IMR-90 (cell line): ENCODE measurements around the gene PIH1D1. TPM values are rescaled to one million over a fixed set of nuclear protein-coding genes. Genes with fewer than 3 reads are reported as not detected.

Experiments
- ATAC-seq: fragments of 200-7000 bp; cut with Tn5 transposase; 2 replicates; pipeline ENCODE4 v1.9.1; 2020; ENCODE audit warnings: low read depth, mild to moderate bottlenecking, moderate library complexity
- BruUV-seq: library from RNA; stranded (reverse); fragments of 400-500 nt; replicated peaks from 2 replicates; lab custom pipeline; 2021; lab: Mats Ljungman, UMichigan
- CTCF ChIA-PET: fragments of 300-600 bp; formaldehyde crosslinking; extraction: SDS; loops from one replicate; lab custom pipeline; 2021; ENCODE audit warnings: antibody characterized with exemption; lab: Yijun Ruan, JAX
- POLR2A ChIA-PET: fragments of 300-600 bp; sonication (Branson Sonifier 250); formaldehyde crosslinking; loops from one replicate; lab custom pipeline; 2022; ENCODE audit warnings: antibody characterized with exemption; ENCODE audit not compliant: unreplicated experiment; lab: Charles Lee
- DNase-seq: peaks from one replicate; pipeline ENCODE4 v3.0.0; 2013
- H2AFZ ChIP-seq: replicated peaks from 2 replicates; pipeline ENCODE3; 2013; ENCODE audit warnings: low read length, mild to moderate bottlenecking; ENCODE audit not compliant: poor library complexity
- H2AK5ac ChIP-seq: 2 replicates; pipeline ENCODE4 v1.6.1; 2013; ENCODE audit warnings: low read depth, low read length, inconsistent platforms
- H2AK9ac ChIP-seq: replicated peaks from 2 replicates; pipeline ENCODE3; 2013; ENCODE audit warnings: mild to moderate bottlenecking, low read depth, low read length, moderate library complexity; ENCODE audit not compliant: poor library complexity
- H2BK120ac ChIP-seq: 2 replicates; pipeline ENCODE4 v1.6.1; 2013; ENCODE audit warnings: low read depth, low read length, inconsistent platforms
- H2BK15ac ChIP-seq: 3 replicates; pipeline ENCODE4 v1.6.1; 2013; ENCODE audit warnings: low read depth, low read length, inconsistent platforms
- H2BK20ac ChIP-seq: 2 replicates; pipeline ENCODE4 v1.6.1; 2013; ENCODE audit warnings: low read depth, mild to moderate bottlenecking, inconsistent platforms, low read length, moderate library complexity
- H2BK5ac ChIP-seq: 2 replicates; pipeline ENCODE4 v1.6.1; 2013; ENCODE audit warnings: mild to moderate bottlenecking, low read depth, low read length, inconsistent platforms; ENCODE audit not compliant: poor library complexity, severe bottlenecking
- H3K14ac ChIP-seq: replicated peaks from 2 replicates; pipeline ENCODE4 v1.6.1; 2013; ENCODE audit warnings: low read depth, low read length, inconsistent platforms
- H3K18ac ChIP-seq: 2 replicates; pipeline ENCODE4 v1.6.1; 2013; ENCODE audit warnings: low read depth, low read length, control low read depth
- H3K23ac ChIP-seq: 2 replicates; pipeline ENCODE4 v1.6.1; 2013; ENCODE audit warnings: low read depth, low read length, inconsistent platforms
- H3K27ac ChIP-seq: 2 replicates; pipeline ENCODE4 v1.5.1; 2013; ENCODE audit warnings: mild to moderate bottlenecking, control low read depth, low read length; ENCODE audit not compliant: insufficient read depth
- H3K27me3 ChIP-seq: 2 replicates; pipeline ENCODE4 v1.6.1; 2013; ENCODE audit warnings: low read length; ENCODE audit not compliant: control insufficient read depth, insufficient read depth
- H3K36me3 ChIP-seq: 2 replicates; pipeline ENCODE4 v1.6.1; 2013; ENCODE audit warnings: low read length, mixed read lengths; ENCODE audit not compliant: control insufficient read depth, insufficient read depth
- H3K4ac ChIP-seq: 2 replicates; pipeline ENCODE4 v1.6.1; 2013; ENCODE audit warnings: low read depth, low read length, inconsistent platforms
- H3K4me1 ChIP-seq: 2 replicates; pipeline ENCODE4 v1.6.1; 2013; ENCODE audit warnings: low read length, mixed read lengths; ENCODE audit not compliant: control insufficient read depth, insufficient read depth
- H3K4me2 ChIP-seq: 2 replicates; pipeline ENCODE4 v1.6.1; 2013; ENCODE audit warnings: low read depth, mild to moderate bottlenecking, control low read depth, low read length, moderate library complexity
- H3K4me3 ChIP-seq: 2 replicates; pipeline ENCODE4 v1.5.1; 2013; ENCODE audit warnings: low read depth, mild to moderate bottlenecking, control low read depth, low read length, moderate library complexity; ENCODE audit not compliant: insufficient read depth
- H3K56ac ChIP-seq: 2 replicates; pipeline ENCODE4 v1.6.1; 2013; ENCODE audit warnings: low read length, inconsistent platforms; ENCODE audit not compliant: insufficient read depth; ENCODE audit errors: extremely low read depth
- H3K79me1 ChIP-seq, 2 experiments: 2 replicates each; pipeline ENCODE4 v1.6.1; 2013; ENCODE audit warnings: low read length in 2 of 2, inconsistent platforms in 1 of 2, low read depth in 1 of 2
- H3K9ac ChIP-seq: 2 replicates; pipeline ENCODE4 v1.6.1; 2013; ENCODE audit warnings: low read depth, low read length, control low read depth
- H3K9me1 ChIP-seq: 2 replicates; pipeline ENCODE4 v1.6.1; 2013; ENCODE audit warnings: low read length, inconsistent platforms; ENCODE audit not compliant: insufficient read depth
- H3K9me3 ChIP-seq: 2 replicates; pipeline ENCODE4 v1.6.1; 2013; ENCODE audit warnings: low read length; ENCODE audit not compliant: control insufficient read depth, insufficient read depth
- H4K20me1 ChIP-seq: 2 replicates; pipeline ENCODE4 v1.6.1; 2013; ENCODE audit warnings: low read length, inconsistent platforms; ENCODE audit not compliant: insufficient read depth
- H4K5ac ChIP-seq: 2 replicates; pipeline ENCODE4 v1.6.1; 2013; ENCODE audit warnings: mild to moderate bottlenecking, low read depth, low read length, control low read depth
- H4K8ac ChIP-seq, 2 experiments: 2 replicates each; pipeline ENCODE4 v1.6.1; 2013; ENCODE audit warnings: low read depth in 2 of 2, low read length in 2 of 2, control low read depth in 1 of 2, inconsistent platforms in 1 of 2
- H4K91ac ChIP-seq: 2 replicates; pipeline ENCODE4 v1.6.1; 2013; ENCODE audit warnings: low read depth, low read length, inconsistent platforms; ENCODE audit not compliant: insufficient read depth
- MAFK ChIP-seq: IDR thresholded peaks from 2 replicates; pipeline ENCODE4 v1.6.1; 2012; ENCODE audit warnings: low read depth, low read length, improper control_type of control experiment
- WGBS, 2 experiments: methylation state at CpG; one replicate each; pipeline versions ENCODE4 v1.1.5 to v1.1.7; 2013; ENCODE audit warnings: missing lambda C conversion rate in 2 of 2; ENCODE audit not compliant: insufficient read length in 1 of 2; ENCODE audit errors: extremely low coverage in 2 of 2; 5-methylcytosine and 5-hydroxymethylcytosine counted together
- dilution Hi-C: fragments of 300-500 bp; cut with HindIII; formaldehyde crosslinking; loops from one replicate; pipeline ENCODE4 v1.14.3; 2018; ENCODE audit warnings: low sequenced_read_pairs; ENCODE audit not compliant: unreplicated experiment
- in situ Hi-C: fragments of 300-500 bp; cut with MboI; formaldehyde crosslinking; loops from 3 replicates; pipeline ENCODE4 v1.14.3; 2019; ENCODE audit warnings: low sequenced_read_pairs, inconsistent platforms, mixed read lengths
- intact Hi-C: fragments of 100-400 bp; cut with micrococcal nuclease; formaldehyde crosslinking; loops from 2 replicates; pipeline ENCODE4 v1.10.0; 2022
- polyA plus RNA-seq, 3 experiments: library from polyadenylated mRNA; depleted of rRNA; stranded (reverse); fragments of >200 nt; gene quantifications; 2 replicates each; pipeline ENCODE4 v1.2.3, GENCODE V29; 2012; ENCODE audit warnings: low replicate concordance in 1 of 3
- total RNA-seq: library from RNA; depleted of rRNA; stranded (reverse); fragments of >200 nt; gene quantifications from 2 replicates; pipeline ENCODE4 v1.2.3, GENCODE V29; 2012

PIH1D1 gene
- total and polyA plus RNA-seq, 2 of the 4 experiments (the other 2 are of a cell fraction), result 77.9 to 122 TPM

- Histone ChIP-seq H3K27me3 (peaks cover 74% of the 10 kb centered on the region), H3K18ac (no peak overlapping the region), H2AK9ac (no peak overlapping the region), H4K8ac (no peak overlapping the region), H2AFZ (no peak overlapping the region), H4K5ac (no peak overlapping the region), H3K79me1 (no peaks in the 10 kb centered on the region), H4K20me1 (no peaks in the 10 kb centered on the region), H3K4ac (no peak overlapping the region), H2BK5ac (no peak overlapping the region), H3K4me1 (no peaks in the 10 kb centered on the region), H4K91ac (no peak overlapping the region), H2AK5ac (no peak overlapping the region), H3K9ac (no peak overlapping the region), H3K27ac (no peak overlapping the region), H2BK15ac (no peak overlapping the region), H3K4me2 (no peak overlapping the region), H3K4me3 (no peak overlapping the region), H3K56ac (no peak overlapping the region), H3K9me3 (no peaks in the 10 kb centered on the region), H3K23ac (no peak overlapping the region), H3K14ac (no peak overlapping the region), H3K36me3 (no peaks in the 10 kb centered on the region), H3K9me1 (no peaks in the 10 kb centered on the region), H2BK20ac (no peak overlapping the region), H2BK120ac (no peak overlapping the region)
- in situ Hi-C loops, result no loop called here
- no peak for TF ChIP-seq MAFK
- BruUV-seq, result no TSS peak
- intact Hi-C loops, result no loop called here
- POLR2A ChIA-PET, result no interaction called here
- DNase-seq (no peak), ATAC-seq (no peak)
- WGBS, 2 experiments, result no CpG with 5 or more reads among the region's 2 CpGs
- dilution Hi-C loops, result no loop called here
- CTCF ChIA-PET, result no interaction called here
These were observed 35.8 kb downstream of the PIH1D1 start for GRCh38 chr19:49415810-49416200.
